Measurements from ENCODE around the gene MAGI3.
"Not testable (repeated sequence)": the region's sequence is repeated elsewhere in the genome, so short reads cannot be mapped to it uniquely, and the experiment has no call there.

MAGI3 gene

GRCh38 chr1:113592230-113592629, 201.9 kb downstream of the MAGI3 start:
- H3K4me3 ChIP-seq (ENCODE audit: low read depth, low read length), result no peak overlapping the region
- TF ChIP-seq MYC (IDR thresholded peaks at IDR 0.05; ENCODE audit: low read depth, low read length), result no peak
- TF ChIP-seq MAX (IDR thresholded peaks at IDR 0.05; ENCODE audit: low read depth, low read length), result no peak
- no peak for TF ChIP-seq POLR2A (IDR thresholded peaks at IDR 0.05; ENCODE audit: extremely low read depth, insufficient read length)
- no peak for TF ChIP-seq CTCF (IDR thresholded peaks at IDR 0.05; ENCODE audit: low read depth, low read length)
- DNase-seq (ENCODE audit: low read depth), result no peak

DNA sequence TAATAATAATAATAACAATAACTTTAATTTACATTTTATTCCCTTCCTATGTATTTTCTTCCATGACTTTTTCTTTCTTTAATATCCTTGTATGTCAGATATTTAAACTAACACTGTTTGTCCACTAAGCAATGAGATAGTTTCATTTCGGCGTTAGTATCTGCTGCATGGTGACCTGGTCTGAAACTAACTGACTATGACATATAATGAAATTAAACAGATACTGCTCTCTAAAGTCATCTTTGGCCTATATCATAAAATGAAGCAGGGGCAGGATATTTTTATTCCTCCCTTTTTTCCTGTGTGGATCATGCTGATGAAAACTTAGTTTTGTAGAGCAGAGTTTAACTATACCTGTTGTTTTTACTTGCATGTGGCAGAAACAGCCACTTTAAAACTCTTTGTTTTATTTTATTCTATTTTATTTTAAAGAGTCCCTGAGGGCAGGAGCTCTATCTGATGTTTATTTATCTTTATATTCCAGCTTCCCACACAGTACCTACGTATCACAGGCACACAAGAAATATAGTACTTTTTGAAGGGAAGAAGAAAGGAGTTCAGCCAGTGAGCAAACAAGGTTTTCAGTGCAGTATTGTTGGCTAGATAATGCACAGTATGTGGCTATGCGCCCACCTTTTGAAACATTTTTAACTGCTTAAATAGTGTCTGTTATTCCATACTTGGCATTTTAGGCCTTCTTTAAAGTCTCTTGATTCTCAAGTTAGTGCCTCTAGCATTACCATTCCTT, 203.4 kb downstream of the MAGI3 start:
- TF ChIP-seq CTCF (IDR thresholded peaks at IDR 0.05; ENCODE audit: low read depth, low read length) (no peak), MYC (IDR thresholded peaks at IDR 0.05; ENCODE audit: low read depth, low read length) (no peak), MAX (IDR thresholded peaks at IDR 0.05; ENCODE audit: low read depth, low read length) (no peak), POLR2A (IDR thresholded peaks at IDR 0.05; ENCODE audit: extremely low read depth, insufficient read length) (no peak)
- DNase-seq (ENCODE audit: low read depth), result no peak
- no peak overlapping the region for H3K4me3 ChIP-seq (ENCODE audit: low read depth, low read length)

- H3K4me3 ChIP-seq (ENCODE audit: low read depth, low read length); DNase-seq (ENCODE audit: low read depth): not testable (repeated sequence)
Measured at GRCh38 chr1:113604466-113604865, 214.2 kb downstream of the MAGI3 start.

GRCh38 chr1:113605146-113605545, 214.8 kb downstream of the MAGI3 start:
- DNase-seq (ENCODE audit: low read depth), result no peak
- no peak overlapping the region for H3K4me3 ChIP-seq (ENCODE audit: low read depth, low read length)
- no peak for TF ChIP-seq CTCF (IDR thresholded peaks at IDR 0.05; ENCODE audit: low read depth, low read length)
- TF ChIP-seq POLR2A (IDR thresholded peaks at IDR 0.05; ENCODE audit: extremely low read depth, insufficient read length), result no peak
- TF ChIP-seq MYC (IDR thresholded peaks at IDR 0.05; ENCODE audit: low read depth, low read length), result no peak
- TF ChIP-seq MAX (IDR thresholded peaks at IDR 0.05; ENCODE audit: low read depth, low read length), result no peak

DNA sequence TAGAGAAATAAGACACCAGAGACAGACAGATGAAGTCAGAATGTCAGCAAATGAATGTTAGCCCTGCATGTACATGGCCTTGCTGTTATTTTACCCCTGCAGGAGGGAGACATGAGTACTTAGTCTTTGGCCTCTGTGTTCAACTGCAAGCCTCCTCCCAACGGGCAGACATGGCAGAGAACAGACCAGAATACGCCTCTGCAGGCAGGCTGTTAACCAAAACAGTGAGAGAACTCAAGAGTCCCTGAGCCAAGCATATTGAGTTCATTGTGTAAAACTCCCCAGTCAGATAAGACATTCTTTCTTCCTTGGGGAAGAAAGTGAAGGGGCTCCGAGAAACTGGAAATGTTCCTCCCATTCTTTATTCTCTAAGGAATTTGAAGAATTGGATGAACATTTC, 218.1 kb downstream of the MAGI3 start:
- no peak for TF ChIP-seq MYC (IDR thresholded peaks at IDR 0.05; ENCODE audit: low read depth, low read length)
- no peak for DNase-seq (ENCODE audit: low read depth)

DNA sequence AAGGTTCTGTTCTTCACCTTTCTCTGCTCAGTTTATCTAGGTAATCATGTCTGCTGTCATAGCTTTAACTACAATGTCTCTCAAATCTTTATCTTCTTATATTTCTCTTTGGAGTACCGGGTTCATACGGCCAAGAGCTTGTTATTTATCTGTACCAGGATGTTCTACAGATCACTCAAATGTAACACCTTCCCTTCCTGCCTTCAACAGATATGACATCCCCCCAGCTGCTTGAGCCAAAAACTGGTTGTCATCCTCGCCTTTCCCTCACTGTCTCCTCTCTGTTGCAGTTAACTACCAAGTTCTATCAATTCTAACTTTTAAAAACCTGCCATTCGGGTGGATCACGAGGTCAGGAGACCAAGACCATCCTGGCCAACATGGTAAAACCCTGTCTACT, 220.1 kb downstream of the MAGI3 start:
- no peak overlapping the region for H3K4me3 ChIP-seq (ENCODE audit: low read depth, low read length)
- DNase-seq (ENCODE audit: low read depth), result no peak
- TF ChIP-seq MYC (IDR thresholded peaks at IDR 0.05; ENCODE audit: low read depth, low read length), result no peak
- TF ChIP-seq MAX (IDR thresholded peaks at IDR 0.05; ENCODE audit: low read depth, low read length), result no peak
- TF ChIP-seq CTCF (IDR thresholded peaks at IDR 0.05; ENCODE audit: low read depth, low read length), result no peak
- TF ChIP-seq POLR2A (IDR thresholded peaks at IDR 0.05; ENCODE audit: extremely low read depth, insufficient read length), result no peak

More for the DNA sequence above, 218.1 kb downstream of the MAGI3 start:
- no peak overlapping the region for H3K4me3 ChIP-seq (ENCODE audit: low read depth, low read length)

- DNase-seq (ENCODE audit: low read depth), result no peak
- TF ChIP-seq MYC (IDR thresholded peaks at IDR 0.05; ENCODE audit: low read depth, low read length) (no peak), POLR2A (IDR thresholded peaks at IDR 0.05; ENCODE audit: extremely low read depth, insufficient read length) (no peak), CTCF (IDR thresholded peaks at IDR 0.05; ENCODE audit: low read depth, low read length) (no peak), MAX (IDR thresholded peaks at IDR 0.05; ENCODE audit: low read depth, low read length) (no peak)
- H3K4me3 ChIP-seq (ENCODE audit: low read depth, low read length), result no peak overlapping the region
Measured at GRCh38 chr1:113615425-113615824, 225.1 kb downstream of the MAGI3 start.
